Measurements from ENCODE around the gene NXPE3.

DNA sequence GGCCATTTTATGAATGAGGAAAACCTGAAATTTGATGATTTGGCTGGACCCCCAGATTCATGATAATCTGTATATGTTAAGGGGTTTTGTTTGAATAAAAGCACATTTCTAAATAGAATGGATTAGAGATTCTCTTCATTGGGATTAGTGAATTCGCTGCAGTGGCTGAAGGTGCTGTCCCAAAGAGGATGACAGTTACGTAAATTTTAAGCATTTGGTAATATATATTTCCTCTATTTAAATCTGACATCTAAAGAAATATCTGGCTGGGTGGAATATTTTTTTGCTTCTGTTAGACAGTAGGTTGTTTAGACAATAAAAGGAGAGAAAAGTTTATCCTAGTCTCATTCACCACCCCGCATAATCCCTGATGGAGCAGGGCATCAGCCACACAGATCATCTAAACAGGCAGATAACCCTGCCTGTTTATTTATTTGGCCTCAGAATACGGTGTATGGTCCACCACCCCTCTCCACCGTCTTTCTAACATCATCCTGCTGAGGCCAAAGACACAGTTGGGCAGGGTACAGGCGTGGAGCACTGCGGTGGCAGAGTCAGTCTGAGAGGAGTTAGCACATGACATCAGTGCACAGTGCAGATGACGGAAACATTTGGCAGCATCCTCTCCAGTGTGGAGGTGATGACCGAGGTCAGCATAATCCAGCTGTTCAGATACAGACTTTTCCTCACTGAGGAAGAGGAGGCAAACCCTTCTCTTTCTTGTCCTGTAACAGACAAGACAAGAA lies 49.9 kb downstream of the NXPE3 start:
- TF ChIP-seq, protein P1, sequence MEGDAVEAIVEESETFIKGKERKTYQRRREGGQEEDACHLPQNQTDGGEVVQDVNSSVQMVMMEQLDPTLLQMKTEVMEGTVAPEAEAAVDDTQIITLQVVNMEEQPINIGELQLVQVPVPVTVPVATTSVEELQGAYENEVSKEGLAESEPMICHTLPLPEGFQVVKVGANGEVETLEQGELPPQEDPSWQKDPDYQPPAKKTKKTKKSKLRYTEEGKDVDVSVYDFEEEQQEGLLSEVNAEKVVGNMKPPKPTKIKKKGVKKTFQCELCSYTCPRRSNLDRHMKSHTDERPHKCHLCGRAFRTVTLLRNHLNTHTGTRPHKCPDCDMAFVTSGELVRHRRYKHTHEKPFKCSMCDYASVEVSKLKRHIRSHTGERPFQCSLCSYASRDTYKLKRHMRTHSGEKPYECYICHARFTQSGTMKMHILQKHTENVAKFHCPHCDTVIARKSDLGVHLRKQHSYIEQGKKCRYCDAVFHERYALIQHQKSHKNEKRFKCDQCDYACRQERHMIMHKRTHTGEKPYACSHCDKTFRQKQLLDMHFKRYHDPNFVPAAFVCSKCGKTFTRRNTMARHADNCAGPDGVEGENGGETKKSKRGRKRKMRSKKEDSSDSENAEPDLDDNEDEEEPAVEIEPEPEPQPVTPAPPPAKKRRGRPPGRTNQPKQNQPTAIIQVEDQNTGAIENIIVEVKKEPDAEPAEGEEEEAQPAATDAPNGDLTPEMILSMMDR (conservative IDR thresholded peaks at IDR 0.05; ENCODE audit: low read depth, low read length) = no peak
- TF ChIP-seq EZH2 (IDR thresholded peaks at IDR 0.05; ENCODE audit: borderline replicate concordance, low read depth, low read length, poor library complexity, severe bottlenecking) = no peak

Data from A673 (cell line).